ENCODE results near the gene DNTTIP2.
A peak's percentile ranks its signal among the peaks of the same experiment; 100 is the strongest.
"Not testable (repeated sequence)": the region's sequence is repeated elsewhere in the genome, so short reads cannot be mapped to it uniquely, and the experiment has no call there.

The DNTTIP2 gene

DNA sequence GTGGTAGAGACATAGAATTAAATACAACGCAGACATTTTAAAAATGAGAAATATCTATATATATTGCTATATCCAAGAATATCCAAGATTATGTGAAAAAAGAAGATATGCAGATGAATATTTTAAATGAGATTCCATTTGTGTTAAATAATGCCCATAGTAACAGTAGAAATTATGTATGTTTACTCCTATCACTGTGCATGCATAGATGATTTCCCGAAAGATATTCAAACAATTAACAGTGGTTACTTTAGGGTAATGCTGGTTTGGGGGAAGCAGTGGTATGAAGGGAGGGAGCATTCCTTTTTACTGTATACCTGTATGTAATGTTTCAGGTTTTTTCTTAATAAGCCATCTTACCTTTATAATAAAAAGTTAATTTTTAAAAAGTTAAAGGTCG is 25.1 kb downstream of the DNTTIP2 start:
- Mint-ChIP-seq H3K27me3 (peaks cover 18% of the 10 kb centered on the region), H3K9me3 (no peaks in the 10 kb centered on the region), H3K27ac (no peak overlapping the region), H3K36me3 (ENCODE audit: low read depth) (no peaks in the 10 kb centered on the region), H3K4me1 (ENCODE audit: low read depth) (peaks cover 3% of the 10 kb centered on the region), H3K4me3 (no peak overlapping the region)
- DNase-seq, result no peak

DNA sequence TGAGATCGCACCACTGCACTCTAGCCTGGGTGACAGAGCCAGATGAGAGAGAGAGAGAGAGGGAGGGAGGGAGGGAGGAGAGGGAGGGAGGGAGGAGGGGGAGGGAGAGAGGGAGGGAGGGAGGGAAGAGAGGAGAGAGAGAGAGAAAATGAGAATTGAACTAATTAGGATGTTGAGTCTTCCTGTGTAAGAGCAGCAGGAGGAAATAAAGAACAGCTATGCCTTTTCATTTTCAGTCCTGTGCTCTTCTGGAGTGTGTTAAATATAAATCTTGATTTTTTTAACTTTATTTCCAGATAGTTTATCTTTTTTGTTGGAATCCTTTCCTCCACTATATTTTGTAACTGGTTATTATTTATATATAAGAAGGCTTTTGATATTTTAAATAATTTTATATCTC is 27.1 kb downstream of the DNTTIP2 start:
- Mint-ChIP-seq H3K27ac (no peak overlapping the region), H3K27me3 (peaks cover 14% of the 10 kb centered on the region), H3K9me3 (no peaks in the 10 kb centered on the region), H3K36me3 (ENCODE audit: low read depth) (peaks cover 3% of the 10 kb centered on the region), H3K4me3 (no peak overlapping the region), H3K4me1 (ENCODE audit: low read depth) (peaks cover 16% of the 10 kb centered on the region)
- DNase-seq, result no peak

DNA sequence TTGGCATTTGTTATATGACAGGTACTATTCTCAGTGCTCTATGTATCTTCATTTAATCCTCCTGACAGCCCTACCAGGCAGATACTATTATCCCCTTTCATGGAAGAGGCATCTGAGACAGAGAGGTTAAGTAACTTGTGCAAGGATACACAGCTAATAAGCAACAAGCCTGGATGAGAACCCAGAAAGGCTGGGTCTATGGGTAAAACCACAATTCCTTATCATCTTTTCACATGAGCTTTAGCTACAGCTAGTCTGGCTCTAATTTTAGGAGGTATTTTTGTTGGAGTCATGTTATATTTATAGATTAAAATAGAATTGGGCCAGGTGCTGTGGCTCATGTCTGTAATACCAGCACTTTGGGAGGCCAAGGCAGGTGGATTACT is 27.7 kb downstream of the DNTTIP2 start:
- no peaks in the 10 kb centered on the region for H3K9me3 Mint-ChIP-seq
- peaks cover 16% of the 10 kb centered on the region for H3K4me1 Mint-ChIP-seq (ENCODE audit: low read depth)

DNA sequence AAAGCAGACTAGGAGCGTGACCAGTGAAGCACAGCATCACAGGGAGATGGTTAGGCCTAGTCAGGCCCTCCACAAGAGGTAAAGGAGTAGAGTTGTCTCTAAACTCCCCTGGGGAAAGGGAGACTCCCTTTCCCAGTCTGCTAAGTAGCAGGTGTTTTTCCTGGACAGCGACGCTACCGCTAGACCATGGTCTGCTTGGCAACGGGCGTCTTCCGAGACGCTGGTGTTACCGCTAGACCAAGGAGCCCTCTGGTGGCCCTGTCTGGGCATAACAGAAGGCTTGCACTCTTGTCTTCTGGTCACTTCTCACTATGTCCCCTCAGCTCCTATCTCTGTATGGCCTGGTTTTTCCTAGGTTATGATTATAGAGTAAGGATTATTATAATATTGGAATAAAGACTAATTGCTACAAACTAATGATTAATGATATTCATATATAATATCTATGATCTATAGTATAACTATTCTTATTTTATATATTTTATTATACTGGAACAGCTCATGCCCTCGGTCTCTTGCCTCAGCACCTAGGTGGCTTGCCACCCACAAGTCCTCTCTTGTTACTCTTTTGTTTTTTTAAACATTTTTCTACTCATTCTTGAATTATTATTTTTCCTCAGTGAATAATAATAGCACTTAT is 28.2 kb downstream of the DNTTIP2 start:
- H3K4me3 Mint-ChIP-seq; H3K27ac Mint-ChIP-seq; H3K9me3 Mint-ChIP-seq; H3K36me3 Mint-ChIP-seq (ENCODE audit: low read depth): not testable (repeated sequence)
- Mint-ChIP-seq H3K4me1 (ENCODE audit: low read depth) (peaks cover 20% of the 10 kb centered on the region), H3K27me3 (peaks cover 12% of the 10 kb centered on the region)
- peak; percentile 72 for DNase-seq

More for the DNA sequence above, 27.7 kb downstream of the DNTTIP2 start:
- Mint-ChIP-seq H3K36me3 (ENCODE audit: low read depth) (peaks cover 3% of the 10 kb centered on the region), H3K27me3 (peaks cover 13% of the 10 kb centered on the region), H3K4me3 (no peak overlapping the region), H3K27ac (no peak overlapping the region)
- DNase-seq, result no peak

DNA sequence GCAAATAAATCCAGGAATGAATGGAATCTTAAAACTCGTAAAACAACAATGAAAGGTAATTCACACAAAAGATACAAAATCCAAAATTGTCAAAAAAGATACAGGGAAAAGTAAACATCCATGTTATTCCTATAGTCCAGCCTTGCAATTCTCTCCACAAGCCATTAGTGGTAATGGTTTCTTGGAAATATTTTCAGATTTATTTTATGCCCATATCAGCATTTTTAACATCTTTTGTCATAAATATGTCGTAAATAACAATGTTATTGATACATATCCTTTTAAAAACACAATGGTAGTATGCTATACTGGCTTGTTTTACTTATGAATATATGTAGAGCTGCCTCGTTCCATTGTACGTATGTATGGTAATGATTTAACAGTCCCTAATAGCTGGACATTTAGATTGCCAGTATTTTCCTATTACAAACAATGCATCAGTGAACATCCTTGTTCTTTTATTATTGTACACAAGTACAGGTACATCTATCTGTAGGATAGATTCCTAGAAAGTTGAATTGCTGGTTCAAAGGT is 30.6 kb downstream of the DNTTIP2 start:
- Mint-ChIP-seq H3K4me1 (ENCODE audit: low read depth) (peaks cover 35% of the 10 kb centered on the region), H3K27me3 (no peaks in the 10 kb centered on the region), H3K4me3 (peak overlapping the region; percentile 87), H3K36me3 (ENCODE audit: low read depth) (peaks cover 3% of the 10 kb centered on the region), H3K27ac (peak overlapping the region; percentile 96), H3K9me3 (no peaks in the 10 kb centered on the region)
- no peak for DNase-seq

DNA sequence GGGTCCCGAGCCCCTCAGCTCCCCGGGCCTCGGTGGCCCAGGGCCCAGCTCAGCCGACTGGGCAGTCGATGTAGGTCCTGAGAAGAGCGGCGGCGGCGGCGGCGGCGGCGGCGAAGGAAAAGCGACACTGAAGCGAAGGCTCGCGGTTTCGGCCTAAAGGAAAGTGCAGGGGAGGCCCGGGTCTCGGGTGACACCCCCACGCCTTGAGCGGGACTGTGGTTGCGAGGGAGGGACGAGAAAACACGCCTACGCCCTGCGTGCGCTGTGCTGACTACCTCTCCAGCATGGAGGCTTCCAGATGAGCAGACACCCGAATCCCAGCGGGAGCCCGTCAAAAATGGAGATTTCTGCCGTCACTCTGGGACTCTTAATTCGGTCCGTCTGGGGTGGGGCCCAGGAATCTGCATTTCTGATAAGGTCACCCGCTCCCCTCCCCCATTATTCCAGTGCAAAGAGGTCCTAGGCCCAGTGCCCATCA is 31.2 kb downstream of the DNTTIP2 start:
- no peaks in the 10 kb centered on the region for H3K27me3 Mint-ChIP-seq
- H3K4me1 Mint-ChIP-seq (ENCODE audit: low read depth), result peaks cover 35% of the 10 kb centered on the region
- no peak for DNase-seq
- peak overlapping the region; percentile 87 for H3K4me3 Mint-ChIP-seq
- peak overlapping the region; percentile 96 for H3K27ac Mint-ChIP-seq
- H3K9me3 Mint-ChIP-seq, result no peaks in the 10 kb centered on the region
- H3K36me3 Mint-ChIP-seq (ENCODE audit: low read depth), result peaks cover 3% of the 10 kb centered on the region

DNA sequence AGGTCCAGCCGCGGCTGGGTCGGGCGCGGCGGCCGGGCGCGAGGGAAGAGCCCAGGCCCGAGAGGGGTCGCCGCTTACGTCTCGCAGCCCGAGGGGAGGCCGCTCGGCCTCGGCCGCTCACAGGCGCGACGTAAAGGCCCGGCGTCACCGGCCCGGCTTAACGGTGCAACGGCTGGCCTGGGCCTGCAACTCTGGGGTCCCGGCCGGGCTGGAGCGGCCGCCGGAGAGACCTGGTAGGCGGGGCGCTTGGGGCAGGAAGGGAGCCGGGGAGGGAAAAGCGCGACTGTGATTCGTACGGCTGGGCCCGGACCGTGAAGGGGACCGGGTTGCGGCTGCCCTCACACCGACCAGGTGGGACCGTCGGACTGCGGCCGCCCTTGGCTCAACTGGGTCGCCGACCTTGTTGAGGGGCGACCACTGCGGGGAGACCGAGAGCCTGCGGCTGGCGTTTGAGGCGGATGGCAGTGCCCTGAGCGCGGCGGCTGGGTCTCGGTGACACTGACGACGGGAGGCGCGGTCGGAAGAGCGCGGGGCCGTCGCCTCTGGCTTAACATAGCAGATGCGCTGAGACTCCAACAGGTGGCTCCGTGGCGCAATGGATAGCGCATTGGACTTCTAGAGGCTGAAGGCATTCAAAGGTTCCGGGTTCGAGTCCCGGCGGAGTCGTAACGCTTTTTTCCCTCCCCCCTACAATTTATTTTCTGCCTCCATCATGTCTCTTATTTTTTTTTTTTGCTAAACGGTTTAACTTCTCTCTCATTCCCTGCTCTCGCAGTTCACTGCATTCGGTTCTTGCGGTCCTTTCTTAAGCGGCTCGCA is 31.8 kb downstream of the DNTTIP2 start:
- Mint-ChIP-seq H3K4me3 (peak overlapping the region; percentile 87), H3K36me3 (ENCODE audit: low read depth) (peaks cover 3% of the 10 kb centered on the region), H3K27me3 (no peaks in the 10 kb centered on the region), H3K9me3 (no peaks in the 10 kb centered on the region), H3K4me1 (ENCODE audit: low read depth) (peaks cover 35% of the 10 kb centered on the region), H3K27ac (peak overlapping the region; percentile 96)
- DNase-seq, result peak; percentile 95

DNA sequence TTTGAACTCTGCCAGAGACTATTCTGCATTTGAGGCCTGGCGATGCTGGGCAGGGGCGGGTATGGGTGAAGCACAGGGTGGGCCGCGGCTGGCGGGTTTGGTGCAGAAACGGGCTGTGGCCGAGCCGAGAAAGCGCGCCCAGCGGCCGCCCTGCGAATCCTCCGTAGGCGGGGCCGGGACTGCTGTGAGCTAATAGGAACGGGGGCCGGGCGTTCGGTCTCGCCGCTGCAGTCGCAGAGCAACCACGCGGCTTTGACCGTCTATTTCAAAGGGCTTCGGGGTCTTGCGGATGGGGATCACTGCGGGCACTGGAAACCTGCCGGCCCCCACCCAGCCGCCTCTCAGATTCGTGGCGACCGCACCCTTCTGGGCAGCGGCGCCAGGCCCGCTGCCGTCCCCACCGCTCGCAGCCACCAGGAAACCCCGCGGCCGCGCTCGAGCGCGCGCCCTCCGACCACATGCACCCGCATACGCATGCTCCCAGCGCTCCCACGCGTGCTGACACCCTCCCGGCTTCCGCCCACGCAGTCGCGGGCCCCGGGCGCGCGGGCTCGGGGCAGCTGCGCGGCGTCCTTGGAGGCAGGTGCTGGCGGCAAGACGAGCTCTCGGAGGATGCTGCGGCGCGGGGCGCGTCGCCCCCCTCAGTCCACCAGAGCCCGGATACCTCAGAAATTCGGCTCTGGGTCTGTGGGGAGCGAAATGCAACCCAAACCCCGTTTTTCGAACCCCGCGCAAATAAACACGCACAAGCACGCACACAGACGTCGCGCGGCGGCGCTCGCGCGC is 32.6 kb downstream of the DNTTIP2 start:
- peak; percentile 88 for DNase-seq
- peak overlapping the region; percentile 94 for H3K27ac Mint-ChIP-seq
- peak overlapping the region; percentile 87 for H3K4me3 Mint-ChIP-seq
- H3K36me3 Mint-ChIP-seq (ENCODE audit: low read depth), result peaks cover 3% of the 10 kb centered on the region
- H3K4me1 Mint-ChIP-seq (ENCODE audit: low read depth), result peaks cover 35% of the 10 kb centered on the region
- no peaks in the 10 kb centered on the region for H3K27me3 Mint-ChIP-seq
- no peaks in the 10 kb centered on the region for H3K9me3 Mint-ChIP-seq

DNA sequence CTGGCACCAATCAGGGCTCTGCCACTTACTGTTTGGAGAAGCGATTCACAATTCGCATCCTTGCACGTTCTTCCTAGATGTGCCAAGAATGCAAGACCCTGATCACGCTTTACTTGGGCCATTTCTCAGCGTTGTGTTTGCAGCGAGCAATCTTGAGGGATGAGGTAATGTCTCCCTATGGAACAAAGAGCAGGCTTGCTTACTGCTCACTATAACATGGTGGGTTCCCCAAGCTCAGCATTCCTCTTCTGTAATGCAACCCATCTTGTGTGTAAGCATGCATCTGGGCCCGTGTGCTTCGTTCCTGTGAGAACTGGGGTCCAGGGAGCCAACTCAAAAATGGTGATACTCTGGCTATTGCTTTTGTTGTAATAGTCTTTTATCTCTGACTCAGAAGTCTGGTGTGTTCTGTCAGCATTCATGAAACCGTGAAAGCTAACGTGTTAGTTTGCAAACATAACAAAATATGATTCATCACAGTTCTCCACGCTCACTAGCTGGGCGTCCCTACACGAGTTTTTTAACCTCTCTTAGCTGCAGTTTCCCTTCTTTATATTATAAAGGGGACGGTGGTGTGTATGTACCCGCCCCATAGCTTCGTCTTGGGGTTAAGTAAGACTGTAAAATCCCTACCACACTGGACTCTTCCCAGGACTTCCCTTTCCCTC is 33.3 kb downstream of the DNTTIP2 start:
- Mint-ChIP-seq H3K27me3 (no peaks in the 10 kb centered on the region), H3K9me3 (no peaks in the 10 kb centered on the region), H3K36me3 (ENCODE audit: low read depth) (peaks cover 3% of the 10 kb centered on the region), H3K4me1 (ENCODE audit: low read depth) (peaks cover 35% of the 10 kb centered on the region), H3K4me3 (peak overlapping the region; percentile 87), H3K27ac (peak overlapping the region; percentile 94)
- peak; percentile 44 for DNase-seq

DNA sequence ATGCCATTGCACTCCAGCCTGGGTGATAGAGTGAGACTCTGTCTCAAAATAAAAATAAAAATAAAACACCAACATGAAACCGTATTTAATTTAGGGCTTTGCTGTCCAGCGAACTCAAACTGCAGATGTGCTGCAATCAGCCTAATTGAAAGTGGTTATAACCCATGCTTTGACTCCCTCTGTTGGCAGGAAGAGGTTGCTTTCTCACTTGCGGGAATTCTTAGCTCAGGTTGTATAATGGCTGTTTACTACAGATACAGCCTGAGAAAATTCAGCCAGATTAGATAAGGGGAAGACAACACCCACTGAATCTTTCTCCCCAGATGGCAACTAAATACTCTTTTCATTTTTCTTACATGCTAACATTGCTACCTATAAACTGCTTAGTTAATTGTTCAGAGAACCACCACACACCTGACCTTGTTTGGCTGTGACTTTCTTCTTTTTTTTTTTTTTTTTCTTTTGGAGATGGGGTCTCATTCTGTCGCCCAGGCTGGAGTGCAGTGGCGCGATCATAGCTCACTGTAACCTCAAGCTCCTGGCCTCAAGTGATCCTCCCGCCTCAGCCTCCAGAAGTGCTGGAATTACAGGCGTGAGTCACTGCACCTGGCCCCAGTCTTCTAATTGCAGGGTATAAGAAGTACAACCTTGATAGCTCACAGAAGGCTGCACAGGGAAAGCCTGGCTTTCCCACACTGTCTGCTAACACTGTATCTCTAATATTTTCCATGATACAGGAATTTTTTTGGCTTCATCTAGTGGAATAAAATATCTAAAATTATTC is 34.6 kb downstream of the DNTTIP2 start:
- peaks cover 3% of the 10 kb centered on the region for H3K36me3 Mint-ChIP-seq (ENCODE audit: low read depth)
- no peak overlapping the region for H3K27ac Mint-ChIP-seq
- H3K27me3 Mint-ChIP-seq, result no peaks in the 10 kb centered on the region
- peaks cover 35% of the 10 kb centered on the region for H3K4me1 Mint-ChIP-seq (ENCODE audit: low read depth)
- no peak overlapping the region for H3K4me3 Mint-ChIP-seq
- no peaks in the 10 kb centered on the region for H3K9me3 Mint-ChIP-seq
- no peak for DNase-seq

DNA sequence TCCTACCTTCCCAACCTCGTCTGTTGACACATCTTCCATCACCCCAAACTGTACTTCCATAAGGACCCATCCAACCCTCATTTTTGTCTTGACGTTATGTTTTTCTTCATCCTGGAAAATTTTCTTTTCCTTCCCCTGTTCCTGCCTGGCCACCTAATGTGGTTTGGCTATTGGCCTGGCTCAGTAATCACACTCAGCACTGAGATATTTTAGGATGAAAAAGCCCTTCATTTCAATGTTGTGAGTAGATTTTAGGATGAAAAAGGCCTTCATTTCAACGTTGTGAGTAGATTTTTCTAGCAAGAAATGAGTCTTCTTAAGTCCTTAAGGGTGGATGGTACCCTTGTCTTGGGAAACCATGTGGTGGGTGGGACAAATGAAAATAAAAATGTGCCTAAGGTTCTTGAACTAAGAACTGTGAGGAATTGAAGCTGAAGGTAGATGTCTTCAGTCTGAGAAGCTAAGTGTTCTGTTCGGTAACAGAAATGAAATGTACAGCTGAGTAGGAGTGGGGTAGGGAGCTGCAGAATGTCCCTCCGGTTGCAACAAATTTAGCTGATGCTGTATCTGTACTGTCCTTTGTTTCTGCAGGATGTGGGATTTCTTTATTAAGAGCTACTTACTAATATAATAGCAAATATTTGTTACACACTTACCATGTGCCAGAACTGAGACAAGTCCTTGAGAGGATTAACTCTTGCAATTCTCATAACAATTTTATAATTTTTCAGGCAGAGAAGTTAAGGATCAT is 36.1 kb downstream of the DNTTIP2 start:
- Mint-ChIP-seq H3K4me1 (ENCODE audit: low read depth) (peaks cover 30% of the 10 kb centered on the region), H3K27ac (no peak overlapping the region), H3K27me3 (no peaks in the 10 kb centered on the region), H3K9me3 (no peaks in the 10 kb centered on the region), H3K36me3 (ENCODE audit: low read depth) (peaks cover 3% of the 10 kb centered on the region), H3K4me3 (no peak overlapping the region)
- no peak for DNase-seq

DNA sequence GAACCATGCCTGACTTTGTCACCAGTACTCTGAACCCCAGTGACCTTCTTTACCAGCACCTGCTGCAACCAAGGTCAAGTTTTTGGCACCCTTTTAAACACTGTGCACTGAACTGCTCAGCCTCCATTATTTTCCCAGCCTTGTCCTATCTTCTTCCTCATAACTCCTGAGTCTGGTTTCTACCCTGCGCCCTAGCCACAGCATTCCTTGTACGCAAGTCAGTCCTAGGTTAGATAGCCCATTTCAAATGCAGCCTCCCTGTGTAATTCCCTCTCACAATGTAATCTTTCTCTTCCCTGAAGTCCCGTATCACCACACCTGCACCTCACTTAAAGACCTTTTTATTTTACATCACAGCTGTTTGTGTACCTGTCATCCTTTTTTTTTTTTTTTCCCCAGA is 37.2 kb downstream of the DNTTIP2 start:
- no peak overlapping the region for H3K4me3 Mint-ChIP-seq
- H3K36me3 Mint-ChIP-seq (ENCODE audit: low read depth), result no peaks in the 10 kb centered on the region
- H3K4me1 Mint-ChIP-seq (ENCODE audit: low read depth), result peaks cover 23% of the 10 kb centered on the region
- no peak for DNase-seq
- H3K9me3 Mint-ChIP-seq, result no peaks in the 10 kb centered on the region
- H3K27ac Mint-ChIP-seq, result no peak overlapping the region
- H3K27me3 Mint-ChIP-seq, result no peaks in the 10 kb centered on the region

DNA sequence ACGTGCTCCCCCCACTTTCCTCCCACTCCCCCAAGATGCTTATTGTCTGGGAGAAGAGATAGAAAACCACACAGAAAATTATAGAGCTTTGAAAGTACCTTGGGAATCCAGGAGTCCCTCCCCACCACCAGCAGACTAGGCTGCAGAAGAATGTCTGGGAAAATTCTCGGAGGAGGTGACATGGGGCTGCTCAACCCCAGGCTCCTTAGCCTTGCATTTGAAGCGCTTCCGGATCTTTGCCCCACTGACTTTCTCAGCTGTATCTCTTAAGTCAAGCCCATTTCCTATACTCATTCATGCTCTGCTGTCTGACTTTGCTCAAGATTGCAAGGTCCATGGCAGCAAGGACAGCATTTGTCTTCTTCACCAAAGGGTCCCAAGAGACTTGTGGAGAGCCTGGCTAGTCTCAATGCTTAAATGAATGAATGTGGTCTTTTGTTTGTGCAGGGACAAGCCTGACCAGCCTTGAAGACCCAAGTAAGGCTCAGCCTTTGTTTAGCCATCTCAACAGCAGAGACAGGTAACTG is 38.0 kb downstream of the DNTTIP2 start:
- Mint-ChIP-seq H3K36me3 (ENCODE audit: low read depth) (no peaks in the 10 kb centered on the region), H3K9me3 (no peaks in the 10 kb centered on the region), H3K27ac (no peak overlapping the region)

More for the DNA sequence above, 38.0 kb downstream of the DNTTIP2 start:
- Mint-ChIP-seq H3K27me3 (no peaks in the 10 kb centered on the region), H3K4me3 (no peak overlapping the region), H3K4me1 (ENCODE audit: low read depth) (peaks cover 22% of the 10 kb centered on the region)
- DNase-seq, result no peak

All from activated T-cell treated with anti-CD3 and anti-CD28 coated beads, Interleukin-2, amount 50 U/mL, for 24 hours (primary cell).